K562 (cell line): ENCODE results near the gene NUDT21. TPM values are rescaled to one million over a fixed set of nuclear protein-coding genes. Genes with fewer than 3 reads are reported as not detected.
A peak's percentile ranks its signal among the peaks of the same experiment; 100 is the strongest.

Source experiments
- ATAC-seq: fragments of 200-7000 bp; cut with Tn5 transposase; 3 replicates; pipeline ENCODE4 v1.9.1; 2020; ENCODE audit warnings: moderate library complexity
- BruUV-seq: library from RNA; stranded (reverse); fragments of 400-500 nt; replicated peaks from 2 replicates; lab custom pipeline; 2021; lab: Mats Ljungman, UMichigan
- CTCF ChIA-PET: fragments of 300-600 bp; formaldehyde crosslinking; extraction: SDS; loops from one replicate; lab custom pipeline; 2021; ENCODE audit warnings: low intra/inter-chr PET ratio; lab: Yijun Ruan, JAX
- POLR2A ChIA-PET: fragments of 300-600, 350-650 bp; sonication (Branson Sonifier 250); formaldehyde crosslinking; extraction: SDS; loops from one replicate; lab custom pipeline; 2021; ENCODE audit warnings: antibody characterized with exemption, inconsistent platforms; lab: Yijun Ruan, JAX
- DNase-seq, 4 experiments: peaks; one replicate each; pipeline versions ENCODE4 v3.0.0 to v3.0.0-alpha.2; 2011 to 2018; ENCODE audit warnings: low spot score in 3 of 4, mixed read lengths in 3 of 4; ENCODE audit errors: extremely low read depth in 1 of 4
- FAIRE-seq: peaks from 2 replicates; lab custom pipeline; 2011; peaks lifted over from hg19 to GRCh38; lab: Jason Lieb, UNC
- H2AFZ ChIP-seq: 2 replicates; pipeline ENCODE4 v1.6.0; 2011; ENCODE audit warnings: low read depth, low read length, control low read depth, inconsistent platforms
- H3K27ac ChIP-seq: fragments of 200-600 bp; 3 replicates; pipeline ENCODE4 v1.8.0; 2011; ENCODE audit warnings: low read depth, mild to moderate bottlenecking, control low read depth, inconsistent platforms, low read length, moderate library complexity, mixed read lengths; ENCODE audit errors: extremely low read depth
- H3K27me3 ChIP-seq, 2 experiments: fragments of 300-600 bp in 1 of 2; 2 replicates in 1 of 2; 3 replicates in 1 of 2; pipeline versions ENCODE4 v1.6.0 to v1.8.0; 2011; ENCODE audit warnings: inconsistent platforms in 2 of 2, low read length in 2 of 2, mild to moderate bottlenecking in 1 of 2, mixed read lengths in 1 of 2, moderate library complexity in 1 of 2; ENCODE audit not compliant: control insufficient read depth in 2 of 2, insufficient read depth in 2 of 2
- H3K36me3 ChIP-seq: fragments of 300-600 bp; 3 replicates; pipeline ENCODE4 v1.8.0; 2011; ENCODE audit warnings: mild to moderate bottlenecking, low read length, inconsistent platforms; ENCODE audit not compliant: control insufficient read depth, insufficient read depth
- H3K4me1 ChIP-seq, 2 experiments: fragments of 200-600 bp in 1 of 2; replicated peaks in 1 of 2; 2 replicates in 1 of 2; 3 replicates in 1 of 2; pipeline versions ENCODE4 v1.5.1 to v1.8.0; 2011; ENCODE audit warnings: inconsistent platforms in 2 of 2, low read length in 2 of 2, mild to moderate bottlenecking in 1 of 2, mixed read lengths in 1 of 2, moderate library complexity in 1 of 2; ENCODE audit not compliant: control insufficient read depth in 2 of 2, insufficient read depth in 2 of 2
- H3K4me2 ChIP-seq: 2 replicates; pipeline ENCODE4 v1.6.1; 2011; ENCODE audit warnings: low read length, control low read depth, inconsistent platforms, mixed read lengths; ENCODE audit not compliant: insufficient read depth
- H3K4me3 ChIP-seq: fragments of 200-600 bp; sonication (generic), shearing (Covaris generic); 2 replicates; pipeline ENCODE4 v1.5.1; 2016; ENCODE audit warnings: control low read depth, inconsistent platforms
- H3K79me2 ChIP-seq: fragments of 200-600 bp; 3 replicates; pipeline ENCODE4 v1.8.0; 2011; ENCODE audit warnings: low read length, inconsistent platforms; ENCODE audit not compliant: control insufficient read depth, insufficient read depth
- H3K9ac ChIP-seq, 2 experiments: 2 replicates each; pipeline versions ENCODE4 v1.6.0 to v1.6.1; 2011; ENCODE audit warnings: low read depth in 2 of 2, low read length in 2 of 2, control low read depth in 1 of 2, inconsistent platforms in 1 of 2, mild to moderate bottlenecking in 1 of 2, mixed read lengths in 1 of 2; ENCODE audit not compliant: insufficient read depth in 1 of 2
- H3K9me1 ChIP-seq: one replicate; pipeline ENCODE4 v1.6.0; 2011; ENCODE audit warnings: inconsistent platforms, mild to moderate bottlenecking, low read length, moderate library complexity; ENCODE audit not compliant: control insufficient read depth, insufficient read depth
- H3K9me3 ChIP-seq: replicated peaks from 2 replicates; pipeline ENCODE4 v1.5.1; 2011; ENCODE audit warnings: low read depth, low read length, inconsistent platforms; ENCODE audit not compliant: control insufficient read depth, insufficient read depth
- H4K20me1 ChIP-seq: replicated peaks from 2 replicates; pipeline ENCODE4 v1.6.1; 2011; ENCODE audit warnings: low read length, inconsistent platforms, mixed read lengths; ENCODE audit not compliant: control insufficient read depth, insufficient read depth
- E2F3 ChIP-seq: fragments of 250-450 bp; sonication (Bioruptor Pico); IDR thresholded peaks from 2 replicates; pipeline ENCODE4 v1.4.0; 2020; ENCODE audit warnings: mild to moderate bottlenecking
- FOXK1 ChIP-seq: sonication (generic); formaldehyde crosslinking; IDR thresholded peaks from 2 replicates; pipeline ENCODE4 v1.8.0; 2022; ENCODE audit warnings: missing genetic modification reagents, mild to moderate bottlenecking, borderline replicate concordance
- HNRNPLL ChIP-seq: fragments of 200-400 bp; formaldehyde crosslinking; IDR thresholded peaks from 2 replicates; pipeline ENCODE4 v1.6.1; 2017; ENCODE audit warnings: low read length, low read depth, mild to moderate bottlenecking; ENCODE audit not compliant: poor library complexity, severe bottlenecking
- IRF2 ChIP-seq: sonication (generic); formaldehyde crosslinking; IDR thresholded peaks from 2 replicates; pipeline ENCODE4 v1.8.1; 2022; ENCODE audit warnings: mild to moderate bottlenecking, missing genetic modification reagents
- POLR2AphosphoS5 ChIP-seq: IDR thresholded peaks from 2 replicates; pipeline ENCODE4 v1.6.1; 2011; ENCODE audit warnings: mild to moderate bottlenecking, low read depth, low read length, moderate library complexity; ENCODE audit not compliant: control insufficient read depth, insufficient read depth
- PPARD ChIP-seq: fragments of 250-450 bp; sonication (Bioruptor Pico); IDR thresholded peaks from 2 replicates; pipeline ENCODE4 v1.8.0; 2022; ENCODE audit warnings: inconsistent platforms, mild to moderate bottlenecking, moderate library complexity
- SP1 ChIP-seq: sonication (generic); formaldehyde crosslinking; IDR thresholded peaks from 2 replicates; pipeline ENCODE4 v1.8.1; 2022; ENCODE audit warnings: mild to moderate bottlenecking, missing genetic modification reagents
- TAF1 ChIP-seq: IDR thresholded peaks from 2 replicates; pipeline ENCODE4 v1.6.1; 2011; ENCODE audit warnings: mild to moderate bottlenecking, low read length, moderate library complexity; ENCODE audit not compliant: insufficient read depth, control insufficient read depth, severe bottlenecking; ENCODE audit errors: extremely low read depth
- U2AF2 ChIP-seq: fragments of 200-400 bp; formaldehyde crosslinking; optimal IDR thresholded peaks from 2 replicates; pipeline ENCODE3; 2017; ENCODE audit warnings: low read depth, mild to moderate bottlenecking, low read length
- YBX1 ChIP-seq: fragments of 450-650 bp; IDR thresholded peaks from 2 replicates; pipeline ENCODE4 v1.7.1; 2016; ENCODE audit warnings: mild to moderate bottlenecking
- ZFX ChIP-seq: sonication (generic); formaldehyde crosslinking; IDR thresholded peaks from 2 replicates; pipeline ENCODE4 v1.8.0; 2022; ENCODE audit warnings: mild to moderate bottlenecking, missing genetic modification reagents, moderate library complexity
- ZNF444 ChIP-seq: fragments of 250-450 bp; sonication (Bioruptor Pico); IDR thresholded peaks from 2 replicates; pipeline ENCODE4 v1.4.0; 2020; ENCODE audit warnings: mild to moderate bottlenecking, moderate library complexity
- ZNF75A ChIP-seq: fragments of 450-650 bp; formaldehyde crosslinking; IDR thresholded peaks from 2 replicates; pipeline ENCODE4 v1.4.0; 2020; ENCODE audit warnings: mild to moderate bottlenecking
- whole genome bisulfite sequencing: fragments of 100-300 bp; shearing (Covaris generic); methylation state at CpG from one replicate; pipeline ENCODE4 v1.1.6; 2016; ENCODE audit warnings: low coverage, mixed read lengths; ENCODE audit not compliant: insufficient coverage; ENCODE audit errors: missing lambda C conversion rate; 5-methylcytosine and 5-hydroxymethylcytosine counted together
- in situ Hi-C: fragments of 300-500 bp; cut with MboI; formaldehyde crosslinking; loops from 4 replicates; pipeline ENCODE4 v1.15.0; 2018; ENCODE audit warnings: inconsistent platforms, mixed read lengths
- intact Hi-C: fragments of 100-400 bp; cut with micrococcal nuclease; formaldehyde crosslinking; loops from 2 replicates; pipeline ENCODE4 v1.14.2; 2022
- polyA plus RNA-seq, 8 experiments: library from polyadenylated mRNA; depleted of rRNA in 4 of 8; stranded (reverse) in 5 of 8; unstranded in 3 of 8; fragments of >200 nt; fragmentation: Nextera tagmentation in 2 of 8; fragmentation: Illumina TruSeq in 1 of 8; extraction: Ambion mirVana in 2 of 8; extraction: Trizol in 1 of 8; gene quantifications; 2 replicates each; pipeline versions ENCODE4 v1.2.1 to v1.2.3, GENCODE V29; 2011 to 2014; ENCODE audit warnings: inconsistent platforms in 1 of 8, missing spikeins in 1 of 8
- total RNA-seq, 7 experiments: library from RNA; depleted of rRNA in 6 of 7; stranded (reverse); fragments of >200 nt in 6 of 7; fragmentation: Illumina TruSeq in 2 of 7; extraction: Trizol in 2 of 7; gene quantifications; 2 replicates each; pipeline versions ENCODE4 v1.2.1 to v1.2.3, GENCODE V29; 2011 to 2021; ENCODE audit warnings: low replicate concordance in 1 of 7
- TF ChIP-seq, protein P1 (sequence below), 2 experiments: fragments of 450-650 bp in 1 of 2; sonication (generic) in 1 of 2; formaldehyde crosslinking; conservative IDR thresholded peaks; 2 replicates each; pipeline versions ENCODE4 v1.4.0 to v1.8.1; 2020 to 2022; ENCODE audit warnings: mild to moderate bottlenecking in 1 of 2, missing genetic modification reagents in 1 of 2
- TF ChIP-seq, protein P2 (sequence below), 3 experiments: fragments of 200-800 bp in 1 of 3; fragments of 250-450 bp in 1 of 3; fragments of 450-650 bp in 1 of 3; sonication (Bioruptor Pico) in 1 of 3; sonication (Bioruptor generic) in 1 of 3; formaldehyde crosslinking in 1 of 3; IDR thresholded peaks; 2 replicates each; pipeline versions ENCODE4 v1.6.1 to v1.8.0; 2016 to 2022; ENCODE audit warnings: mild to moderate bottlenecking in 2 of 3, missing genetic modification characterization in 2 of 3, missing compliant biosample characterization in 1 of 3, moderate library complexity in 1 of 3
- TF ChIP-seq, protein P3 (sequence below): IDR thresholded peaks from 2 replicates; pipeline ENCODE4 v1.6.1; 2014; ENCODE audit warnings: antibody characterized with exemption

Gene NUDT21
- total and polyA plus RNA-seq, 9 of the 15 experiments (the other 6 are each of a cell fraction or from before 2014, with no cell fraction given), result 62.4 to 218 (median 121) TPM

DNA sequence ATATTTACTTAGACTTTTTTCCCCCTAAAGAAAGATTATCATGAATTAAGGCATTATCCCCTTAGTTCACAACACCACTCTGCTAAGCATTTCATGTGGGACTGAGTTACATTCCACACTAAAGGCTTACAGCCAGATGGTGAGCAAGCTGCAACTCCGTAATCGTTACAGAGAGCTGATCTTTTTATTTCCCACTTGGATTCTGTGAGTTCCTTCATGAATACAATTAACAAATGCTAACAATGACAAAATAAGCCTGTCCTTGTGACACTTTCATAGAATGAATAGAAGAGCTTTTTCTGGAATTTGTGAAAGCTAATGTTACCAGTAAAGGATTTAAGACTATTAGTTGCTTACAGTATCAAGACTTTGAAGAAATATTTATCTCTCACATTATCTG, 9.0 kb upstream of the NUDT21 start:
- no peak overlapping the region for H3K27ac ChIP-seq
- no peaks in the 10 kb centered on the region for H3K9me3 ChIP-seq
- no peaks in the 10 kb centered on the region for H3K9me1 ChIP-seq
- FAIRE-seq (peak; percentile 60), ATAC-seq (no peak), DNase-seq (no peak)
- BruUV-seq, result no TSS peak
- intact Hi-C loops, result no loop called here
- 0 out of 3 replicates have a peak, but pooled peaks cover 13% of the 10 kb centered on the region for H3K79me2 ChIP-seq
- in situ Hi-C loops, result no loop called here
- peaks cover 84% of the 10 kb centered on the region for H3K36me3 ChIP-seq
- ChIA-PET CTCF (no interaction called here), POLR2A (interaction anchor here (1.0 to 2.8 kb wide), 4 partner anchors 9 to 19 kb away, joined by 3 to 17 read pairs (median 4); partner anchors contain the start of genes NUDT21 and OGFOD1)
- H3K4me3 ChIP-seq, result no peak overlapping the region
- H3K9ac ChIP-seq, result no peak overlapping the region
- TF ChIP-seq TAF1 (no peak), ZNF444 (no peak), E2F3 (CRISPR knock-in tag) (no peak), U2AF2 (no peak), YBX1 (no peak), HNRNPLL (no peak), POLR2AphosphoS5 (no peak), FOXK1 (no peak), ZFX (no peak), IRF2 (CRISPR knock-in tag) (no peak), PPARD (no peak), ZNF75A (no peak), SP1 (CRISPR knock-in tag) (no peak)
- TF ChIP-seq, protein P1, sequence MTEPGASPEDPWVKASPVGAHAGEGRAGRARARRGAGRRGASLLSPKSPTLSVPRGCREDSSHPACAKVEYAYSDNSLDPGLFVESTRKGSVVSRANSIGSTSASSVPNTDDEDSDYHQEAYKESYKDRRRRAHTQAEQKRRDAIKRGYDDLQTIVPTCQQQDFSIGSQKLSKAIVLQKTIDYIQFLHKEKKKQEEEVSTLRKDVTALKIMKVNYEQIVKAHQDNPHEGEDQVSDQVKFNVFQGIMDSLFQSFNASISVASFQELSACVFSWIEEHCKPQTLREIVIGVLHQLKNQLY (CRISPR knock-in tag; conservative IDR thresholded peaks at IDR 0.05), result no peak
- TF ChIP-seq, protein P2, sequence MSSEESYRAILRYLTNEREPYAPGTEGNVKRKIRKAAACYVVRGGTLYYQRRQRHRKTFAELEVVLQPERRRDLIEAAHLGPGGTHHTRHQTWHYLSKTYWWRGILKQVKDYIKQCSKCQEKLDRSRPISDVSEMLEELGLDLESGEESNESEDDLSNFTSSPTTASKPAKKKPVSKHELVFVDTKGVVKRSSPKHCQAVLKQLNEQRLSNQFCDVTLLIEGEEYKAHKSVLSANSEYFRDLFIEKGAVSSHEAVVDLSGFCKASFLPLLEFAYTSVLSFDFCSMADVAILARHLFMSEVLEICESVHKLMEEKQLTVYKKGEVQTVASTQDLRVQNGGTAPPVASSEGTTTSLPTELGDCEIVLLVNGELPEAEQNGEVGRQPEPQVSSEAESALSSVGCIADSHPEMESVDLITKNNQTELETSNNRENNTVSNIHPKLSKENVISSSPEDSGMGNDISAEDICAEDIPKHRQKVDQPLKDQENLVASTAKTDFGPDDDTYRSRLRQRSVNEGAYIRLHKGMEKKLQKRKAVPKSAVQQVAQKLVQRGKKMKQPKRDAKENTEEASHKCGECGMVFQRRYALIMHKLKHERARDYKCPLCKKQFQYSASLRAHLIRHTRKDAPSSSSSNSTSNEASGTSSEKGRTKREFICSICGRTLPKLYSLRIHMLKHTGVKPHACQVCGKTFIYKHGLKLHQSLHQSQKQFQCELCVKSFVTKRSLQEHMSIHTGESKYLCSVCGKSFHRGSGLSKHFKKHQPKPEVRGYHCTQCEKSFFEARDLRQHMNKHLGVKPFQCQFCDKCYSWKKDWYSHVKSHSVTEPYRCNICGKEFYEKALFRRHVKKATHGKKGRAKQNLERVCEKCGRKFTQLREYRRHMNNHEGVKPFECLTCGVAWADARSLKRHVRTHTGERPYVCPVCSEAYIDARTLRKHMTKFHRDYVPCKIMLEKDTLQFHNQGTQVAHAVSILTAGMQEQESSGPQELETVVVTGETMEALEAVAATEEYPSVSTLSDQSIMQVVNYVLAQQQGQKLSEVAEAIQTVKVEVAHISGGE (CRISPR knock-in tag; IDR thresholded peaks at IDR 0.05), result no peak
- TF ChIP-seq, protein P3, sequence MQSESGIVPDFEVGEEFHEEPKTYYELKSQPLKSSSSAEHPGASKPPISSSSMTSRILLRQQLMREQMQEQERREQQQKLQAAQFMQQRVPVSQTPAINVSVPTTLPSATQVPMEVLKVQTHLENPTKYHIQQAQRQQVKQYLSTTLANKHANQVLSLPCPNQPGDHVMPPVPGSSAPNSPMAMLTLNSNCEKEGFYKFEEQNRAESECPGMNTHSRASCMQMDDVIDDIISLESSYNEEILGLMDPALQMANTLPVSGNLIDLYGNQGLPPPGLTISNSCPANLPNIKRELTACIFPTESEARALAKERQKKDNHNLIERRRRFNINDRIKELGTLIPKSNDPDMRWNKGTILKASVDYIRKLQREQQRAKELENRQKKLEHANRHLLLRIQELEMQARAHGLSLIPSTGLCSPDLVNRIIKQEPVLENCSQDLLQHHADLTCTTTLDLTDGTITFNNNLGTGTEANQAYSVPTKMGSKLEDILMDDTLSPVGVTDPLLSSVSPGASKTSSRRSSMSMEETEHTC, result no peak
- H3K4me1 ChIP-seq, result peaks cover 4 to 22% of the 10 kb centered on the region in 2 experiments; a peak in 4 of 5 replicates
- H3K27me3 ChIP-seq, result no peaks in the 10 kb centered on the region
- 75% methylated on average over 2 of the region's 2 CpGs for WGBS
- no peak overlapping the region for H3K4me2 ChIP-seq
- no peak overlapping the region for H2AFZ ChIP-seq
- no peaks in the 10 kb centered on the region for H4K20me1 ChIP-seq
